WERI-Rb-1 (cell line): ENCODE results near the gene FCN3.

Source experiments
- DNase-seq: peaks from one replicate; pipeline ENCODE4 v3.0.0-alpha.2; 2020
- H3K27ac ChIP-seq: fragments of 250-450 bp; sonication (Bioruptor Pico); 2 replicates; pipeline ENCODE4 v1.5.1; 2020; ENCODE audit warnings: mild to moderate bottlenecking, moderate library complexity
- H3K27me3 ChIP-seq: fragments of 250-450 bp; sonication (Bioruptor Pico); 2 replicates; pipeline ENCODE4 v1.5.1; 2021; ENCODE audit warnings: mild to moderate bottlenecking, low read depth, moderate library complexity; ENCODE audit not compliant: insufficient read depth, severe bottlenecking
- H3K36me3 ChIP-seq: fragments of 250-450 bp; sonication (Bioruptor Pico); 2 replicates; pipeline ENCODE4 v1.5.1; 2020; ENCODE audit warnings: mild to moderate bottlenecking, moderate library complexity
- H3K4me3 ChIP-seq: 2 replicates; pipeline ENCODE4 v1.5.1; 2011; ENCODE audit warnings: low read depth, mild to moderate bottlenecking, control low read depth, low read length
- H3K9me3 ChIP-seq: fragments of 250-450 bp; sonication (Bioruptor Pico); 2 replicates; pipeline ENCODE4 v1.5.1; 2021; ENCODE audit warnings: mild to moderate bottlenecking, moderate library complexity; ENCODE audit not compliant: severe bottlenecking
- CTCF ChIP-seq: IDR thresholded peaks from 2 replicates; pipeline ENCODE4 v1.5.1; 2011; ENCODE audit warnings: low read depth, mild to moderate bottlenecking, control low read depth, inconsistent platforms, low read length

FCN3 gene

GRCh38 chr1:27367160-27367650, 7.4 kb downstream of the FCN3 start:
- 0 out of 2 replicates have a peak, but pooled peaks cover 3% of the 10 kb centered on the region for H3K36me3 ChIP-seq
- H3K27ac ChIP-seq: peak overlapping the region; percentile 88
- peak overlapping the region; percentile 68 for H3K4me3 ChIP-seq
- H3K27me3 ChIP-seq: no peaks in the 10 kb centered on the region
- DNase-seq: no peak
- H3K9me3 ChIP-seq: no peaks in the 10 kb centered on the region
- TF ChIP-seq CTCF: no peak

- H3K9me3 ChIP-seq: no peaks in the 10 kb centered on the region
- DNase-seq: peak; percentile 86
- TF ChIP-seq CTCF: peak; percentile 40
Measured at GRCh38 chr1:27366411-27367159, 8.0 kb downstream of the FCN3 start, which contains the start of gene MAP3K6. Gene MAP3K6 (minus strand): TSS chr1:27366961. CDS start chr1:27366597, 364 bp downstream.

GRCh38 chr1:27366113-27366410, 8.6 kb downstream of the FCN3 start:
- no peak for TF ChIP-seq CTCF
- Histone ChIP-seq H3K9me3 (no peaks in the 10 kb centered on the region), H3K36me3 (0 out of 2 replicates have a peak, but pooled peaks cover 3% of the 10 kb centered on the region), H3K27me3 (no peaks in the 10 kb centered on the region), H3K27ac (peak overlapping the region; percentile 88), H3K4me3 (peak overlapping the region; percentile 62)
- DNase-seq: peak; percentile 93

More at GRCh38 chr1:27366411-27367159, 8.0 kb downstream of the FCN3 start, which contains the start of gene MAP3K6:
- H3K27ac ChIP-seq: peak within 1 kb of the TSS; percentile 88
- H3K27me3 ChIP-seq: no peaks in the 10 kb centered on the region
- H3K4me3 ChIP-seq: peak within 1 kb of the TSS; percentile 68
- 0 out of 2 replicates have a peak, but pooled peaks cover 3% of the 10 kb centered on the region for H3K36me3 ChIP-seq

- peak; percentile 87 for DNase-seq
- Histone ChIP-seq H3K36me3 (0 out of 2 replicates have a peak, but pooled peaks cover 3% of the 10 kb centered on the region), H3K27ac (peak overlapping the region; percentile 88)
Measured at GRCh38 chr1:27365372-27366112, 9.1 kb downstream of the FCN3 start.

More at GRCh38 chr1:27365372-27366112, 9.1 kb downstream of the FCN3 start:
- Histone ChIP-seq H3K9me3 (no peaks in the 10 kb centered on the region), H3K4me3 (peak overlapping the region; percentile 62), H3K27me3 (no peaks in the 10 kb centered on the region)
- TF ChIP-seq CTCF: no peak
